Panc1 (cell line): ENCODE data around the gene MTREX. TPM values are rescaled to one million over a fixed set of nuclear protein-coding genes. Genes with fewer than 3 reads are reported as not detected.

Experiments used
- ATAC-seq: fragments of 200-7000 bp; cut with Tn5 transposase; 2 replicates; pipeline ENCODE4 v1.9.1; 2020; ENCODE audit warnings: mild to moderate bottlenecking, moderate library complexity
- BruUV-seq: library from RNA; stranded (reverse); fragments of 400-500 nt; replicated peaks from 2 replicates; lab custom pipeline; 2021; lab: Mats Ljungman, UMichigan
- CTCF ChIA-PET: fragments of 300-600 bp; sonication (Branson Sonifier 250); formaldehyde crosslinking; loops from one replicate; lab custom pipeline; 2022; ENCODE audit warnings: antibody characterized with exemption; lab: Charles Lee
- POLR2A ChIA-PET: fragments of 300-600 bp; sonication (Branson Sonifier 250); formaldehyde crosslinking; loops from one replicate; lab custom pipeline; 2022; ENCODE audit warnings: antibody characterized with exemption; lab: Charles Lee
- DNase-seq: peaks from one replicate; pipeline ENCODE4 v3.0.0-alpha.2; 2010; ENCODE audit warnings: low read depth, low spot score
- H3K27ac ChIP-seq: 2 replicates; pipeline ENCODE4 v1.5.1; 2011; ENCODE audit warnings: mild to moderate bottlenecking, low read length, inconsistent platforms
- H3K27me3 ChIP-seq: fragments of 200-500 bp; sonication (Bioruptor generic); 2 replicates; pipeline ENCODE4 v1.6.0; 2014; ENCODE audit warnings: low read length, inconsistent platforms; ENCODE audit not compliant: control insufficient read depth, insufficient read depth
- H3K36me3 ChIP-seq: fragments of 200-500 bp; sonication (Bioruptor generic); 2 replicates; pipeline ENCODE4 v1.5.1; 2014; ENCODE audit warnings: inconsistent platforms, mild to moderate bottlenecking, low read length, moderate library complexity; ENCODE audit not compliant: control insufficient read depth, insufficient read depth
- H3K4me1 ChIP-seq: 2 replicates; pipeline ENCODE4 v1.5.1; 2011; ENCODE audit warnings: inconsistent platforms, mild to moderate bottlenecking, low read length, moderate library complexity; ENCODE audit not compliant: control insufficient read depth, insufficient read depth
- H3K4me3 ChIP-seq, 2 experiments: 2 replicates each; pipeline ENCODE4 v1.5.1; 2011 to 2012; ENCODE audit warnings: low read depth in 2 of 2, low read length in 2 of 2, mild to moderate bottlenecking in 2 of 2, inconsistent platforms in 1 of 2, moderate library complexity in 1 of 2
- H3K9me3 ChIP-seq: fragments of 200-500 bp; sonication (Bioruptor generic); 2 replicates; pipeline ENCODE4 v1.5.1; 2014; ENCODE audit warnings: low read depth, mild to moderate bottlenecking, inconsistent platforms, low read length, moderate library complexity; ENCODE audit not compliant: control insufficient read depth, insufficient read depth
- CTCF ChIP-seq: fragments of 450-650 bp; IDR thresholded peaks from 2 replicates; pipeline ENCODE4 v1.5.1; 2017; ENCODE audit warnings: mild to moderate bottlenecking
- POLR2AphosphoS5 ChIP-seq: IDR thresholded peaks from 2 replicates; pipeline ENCODE4 v1.6.1; 2012; ENCODE audit warnings: mild to moderate bottlenecking, low read depth, low read length, moderate library complexity
- REST ChIP-seq, 2 experiments: IDR thresholded peaks; 2 replicates each; pipeline ENCODE4 v1.6.1; 2011 to 2012; ENCODE audit warnings: low read depth in 2 of 2, control low read depth in 1 of 2, low read length in 1 of 2, mild to moderate bottlenecking in 1 of 2, moderate library complexity in 1 of 2; ENCODE audit not compliant: insufficient read depth in 1 of 2
- SIN3A ChIP-seq: IDR thresholded peaks from 2 replicates; pipeline ENCODE4 v1.6.1; 2012; ENCODE audit warnings: low read depth, mild to moderate bottlenecking, low read length, moderate library complexity, borderline replicate concordance; ENCODE audit not compliant: insufficient read depth
- TCF7L2 ChIP-seq: IDR thresholded peaks from 2 replicates; pipeline ENCODE4 v1.6.1; 2011; ENCODE audit warnings: mild to moderate bottlenecking, low read depth, low read length, inconsistent platforms
- in situ Hi-C: cut with HindIII; loops from 2 replicates; pipeline ENCODE4 v1.10.0; 2016; ENCODE audit warnings: low sequenced_read_pairs, low pct_unique_long_range_greater_than_20kb
- intact Hi-C: fragments of 100-400 bp; cut with micrococcal nuclease; formaldehyde crosslinking; loops from one replicate; pipeline ENCODE4 v1.10.0; 2022; ENCODE audit not compliant: unreplicated experiment
- total RNA-seq: library from RNA; stranded (reverse); gene quantifications from one replicate; pipeline ENCODE4 v1.2.1, GENCODE V29; 2021; ENCODE audit not compliant: unreplicated experiment

The MTREX gene
- total RNA-seq, 1 experiment from 2014 or later = 97.0 TPM

GRCh38 chr5:55438998-55439397 is 131.2 kb downstream of the MTREX start:
- peak overlapping the region; percentile 89 for H3K27ac ChIP-seq
- no peaks in the 10 kb centered on the region for H3K9me3 ChIP-seq
- H3K36me3 ChIP-seq = no peaks in the 10 kb centered on the region
- DNase-seq (no peak), ATAC-seq (peak; percentile 24)
- H3K27me3 ChIP-seq = no peaks in the 10 kb centered on the region
- in situ Hi-C loops (no loop called here), intact Hi-C loops (no loop called here)
- ChIA-PET CTCF (no interaction called here), POLR2A (interaction anchor here (0.6 to 1.1 kb wide), 2 partner anchors 26 to 97 kb away, joined by 3 to 4 read pairs; no protein-coding TSS in a partner anchor)
- H3K4me3 ChIP-seq = no peak overlapping the region
- TSS peak; percentile 8 for BruUV-seq
- H3K4me1 ChIP-seq = peaks cover 38% of the 10 kb centered on the region
- no peak for TF ChIP-seq SIN3A
- TF ChIP-seq REST (IDR thresholded peaks at IDR 0.05; ENCODE audit: insufficient read depth in 1 of 2, low read depth in 2 of 2, low read length in 1 of 2) = no peak
- TF ChIP-seq TCF7L2 = no peak
- no peak for TF ChIP-seq CTCF

- H3K27me3 ChIP-seq = no peaks in the 10 kb centered on the region
- H3K36me3 ChIP-seq = no peaks in the 10 kb centered on the region
- H3K4me1 ChIP-seq = peaks cover 38% of the 10 kb centered on the region
- TF ChIP-seq SIN3A (no peak), CTCF (no peak), POLR2AphosphoS5 (no peak), REST (IDR thresholded peaks at IDR 0.05; ENCODE audit: insufficient read depth in 1 of 2, low read depth in 2 of 2, low read length in 1 of 2) (no peak), TCF7L2 (no peak)
- no peak for DNase-seq
- no peak overlapping the region for H3K4me3 ChIP-seq
- in situ Hi-C loops (no loop called here), intact Hi-C loops (no loop called here)
- BruUV-seq = no TSS peak
- H3K27ac ChIP-seq = peak overlapping the region; percentile 89
- peak; percentile 42; the same call in 1 of the 2 replicates for ATAC-seq
- POLR2A ChIA-PET = interaction anchor here (0.6 to 0.7 kb wide), 2 partner anchors 45 to 48 kb away, joined by 3 to 6 read pairs; no protein-coding TSS in a partner anchor
- CTCF ChIA-PET = no interaction called here
- H3K9me3 ChIP-seq = no peaks in the 10 kb centered on the region
Observed at GRCh38 chr5:55440188-55440646, 132.4 kb downstream of the MTREX start.
